ENCODE results near the gene CYP4F12.

DNA sequence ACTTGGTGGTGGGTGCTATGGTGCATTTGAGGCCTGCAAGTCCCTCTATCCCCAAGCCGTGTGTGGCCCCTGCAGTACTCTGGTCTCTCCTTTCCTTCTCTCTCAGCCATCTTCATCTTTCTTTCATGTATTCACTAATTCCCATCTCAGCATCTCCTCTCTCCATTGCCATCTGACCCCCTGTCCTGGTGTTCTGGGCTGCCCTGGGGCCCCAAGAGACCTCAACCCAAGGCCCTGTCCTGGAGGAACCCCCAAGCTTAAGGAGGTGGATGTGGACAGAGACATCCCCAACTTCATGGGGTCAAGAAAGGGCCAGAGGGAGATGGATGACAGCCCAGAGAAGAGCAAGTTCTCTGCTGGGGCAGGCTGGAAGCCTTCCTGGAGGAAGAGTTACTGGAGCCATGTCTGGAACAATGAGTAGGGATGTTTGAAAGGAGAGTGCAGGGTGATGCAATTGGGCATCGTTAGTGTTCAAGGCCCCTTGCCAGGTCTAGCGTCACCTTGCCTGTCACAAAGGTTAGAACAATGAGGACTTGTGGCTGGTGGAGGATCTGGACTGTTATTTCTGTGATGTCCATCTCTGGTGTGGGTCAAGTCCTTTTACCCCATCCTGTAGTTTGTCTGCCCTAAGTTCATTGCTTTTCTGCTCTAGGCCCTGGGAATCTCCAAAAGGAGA is 28.7 kb upstream of the CYP4F12 start:
- no peak for TF ChIP-seq EZH2 (IDR thresholded peaks at IDR 0.05; ENCODE audit: borderline replicate concordance, control insufficient read depth, low read depth, low read length)
- no peak for TF ChIP-seq SRF (IDR thresholded peaks at IDR 0.05; ENCODE audit: low read depth in 2 of 2, low read length in 2 of 2)
- no peak for TF ChIP-seq CEBPB (IDR thresholded peaks at IDR 0.05; ENCODE audit: borderline replicate concordance in 1 of 2, low read depth in 2 of 2, low read length in 2 of 2)
- TF ChIP-seq, protein P1, sequence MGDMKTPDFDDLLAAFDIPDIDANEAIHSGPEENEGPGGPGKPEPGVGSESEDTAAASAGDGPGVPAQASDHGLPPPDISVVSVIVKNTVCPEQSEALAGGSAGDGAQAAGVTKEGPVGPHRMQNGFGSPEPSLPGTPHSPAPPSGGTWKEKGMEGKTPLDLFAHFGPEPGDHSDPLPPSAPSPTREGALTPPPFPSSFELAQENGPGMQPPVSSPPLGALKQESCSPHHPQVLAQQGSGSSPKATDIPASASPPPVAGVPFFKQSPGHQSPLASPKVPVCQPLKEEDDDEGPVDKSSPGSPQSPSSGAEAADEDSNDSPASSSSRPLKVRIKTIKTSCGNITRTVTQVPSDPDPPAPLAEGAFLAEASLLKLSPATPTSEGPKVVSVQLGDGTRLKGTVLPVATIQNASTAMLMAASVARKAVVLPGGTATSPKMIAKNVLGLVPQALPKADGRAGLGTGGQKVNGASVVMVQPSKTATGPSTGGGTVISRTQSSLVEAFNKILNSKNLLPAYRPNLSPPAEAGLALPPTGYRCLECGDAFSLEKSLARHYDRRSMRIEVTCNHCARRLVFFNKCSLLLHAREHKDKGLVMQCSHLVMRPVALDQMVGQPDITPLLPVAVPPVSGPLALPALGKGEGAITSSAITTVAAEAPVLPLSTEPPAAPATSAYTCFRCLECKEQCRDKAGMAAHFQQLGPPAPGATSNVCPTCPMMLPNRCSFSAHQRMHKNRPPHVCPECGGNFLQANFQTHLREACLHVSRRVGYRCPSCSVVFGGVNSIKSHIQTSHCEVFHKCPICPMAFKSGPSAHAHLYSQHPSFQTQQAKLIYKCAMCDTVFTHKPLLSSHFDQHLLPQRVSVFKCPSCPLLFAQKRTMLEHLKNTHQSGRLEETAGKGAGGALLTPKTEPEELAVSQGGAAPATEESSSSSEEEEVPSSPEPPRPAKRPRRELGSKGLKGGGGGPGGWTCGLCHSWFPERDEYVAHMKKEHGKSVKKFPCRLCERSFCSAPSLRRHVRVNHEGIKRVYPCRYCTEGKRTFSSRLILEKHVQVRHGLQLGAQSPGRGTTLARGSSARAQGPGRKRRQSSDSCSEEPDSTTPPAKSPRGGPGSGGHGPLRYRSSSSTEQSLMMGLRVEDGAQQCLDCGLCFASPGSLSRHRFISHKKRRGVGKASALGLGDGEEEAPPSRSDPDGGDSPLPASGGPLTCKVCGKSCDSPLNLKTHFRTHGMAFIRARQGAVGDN (IDR thresholded peaks at IDR 0.05) = no peak
- TF ChIP-seq ZNF24 (IDR thresholded peaks at IDR 0.05) = no peak
- TF ChIP-seq, protein P2, sequence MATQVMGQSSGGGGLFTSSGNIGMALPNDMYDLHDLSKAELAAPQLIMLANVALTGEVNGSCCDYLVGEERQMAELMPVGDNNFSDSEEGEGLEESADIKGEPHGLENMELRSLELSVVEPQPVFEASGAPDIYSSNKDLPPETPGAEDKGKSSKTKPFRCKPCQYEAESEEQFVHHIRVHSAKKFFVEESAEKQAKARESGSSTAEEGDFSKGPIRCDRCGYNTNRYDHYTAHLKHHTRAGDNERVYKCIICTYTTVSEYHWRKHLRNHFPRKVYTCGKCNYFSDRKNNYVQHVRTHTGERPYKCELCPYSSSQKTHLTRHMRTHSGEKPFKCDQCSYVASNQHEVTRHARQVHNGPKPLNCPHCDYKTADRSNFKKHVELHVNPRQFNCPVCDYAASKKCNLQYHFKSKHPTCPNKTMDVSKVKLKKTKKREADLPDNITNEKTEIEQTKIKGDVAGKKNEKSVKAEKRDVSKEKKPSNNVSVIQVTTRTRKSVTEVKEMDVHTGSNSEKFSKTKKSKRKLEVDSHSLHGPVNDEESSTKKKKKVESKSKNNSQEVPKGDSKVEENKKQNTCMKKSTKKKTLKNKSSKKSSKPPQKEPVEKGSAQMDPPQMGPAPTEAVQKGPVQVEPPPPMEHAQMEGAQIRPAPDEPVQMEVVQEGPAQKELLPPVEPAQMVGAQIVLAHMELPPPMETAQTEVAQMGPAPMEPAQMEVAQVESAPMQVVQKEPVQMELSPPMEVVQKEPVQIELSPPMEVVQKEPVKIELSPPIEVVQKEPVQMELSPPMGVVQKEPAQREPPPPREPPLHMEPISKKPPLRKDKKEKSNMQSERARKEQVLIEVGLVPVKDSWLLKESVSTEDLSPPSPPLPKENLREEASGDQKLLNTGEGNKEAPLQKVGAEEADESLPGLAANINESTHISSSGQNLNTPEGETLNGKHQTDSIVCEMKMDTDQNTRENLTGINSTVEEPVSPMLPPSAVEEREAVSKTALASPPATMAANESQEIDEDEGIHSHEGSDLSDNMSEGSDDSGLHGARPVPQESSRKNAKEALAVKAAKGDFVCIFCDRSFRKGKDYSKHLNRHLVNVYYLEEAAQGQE (IDR thresholded peaks at IDR 0.05; ENCODE audit: low read depth, low read length) = no peak
- no peak for TF ChIP-seq POLR2A (IDR thresholded peaks at IDR 0.05; ENCODE audit: low read depth, low read length)
- no peak for TF ChIP-seq NBN (IDR thresholded peaks at IDR 0.05)
- no peak for TF ChIP-seq SP1 (IDR thresholded peaks at IDR 0.05; ENCODE audit: low read depth, low read length)
- TF ChIP-seq FOS (IDR thresholded peaks at IDR 0.05; ENCODE audit: borderline replicate concordance, extremely low read depth, insufficient read length) = no peak

All from GM12878 (cell line).